K562 (cell line): ENCODE measurements around the gene HJV. TPM values are rescaled to one million over a fixed set of nuclear protein-coding genes. Genes with fewer than 3 reads are reported as not detected.

Experiments used
- BACH1 ChIP-seq: fragments of 200-800 bp; sonication (Bioruptor generic); IDR thresholded peaks from 2 replicates; pipeline ENCODE4 v1.6.1; 2016; ENCODE audit warnings: missing genetic modification characterization, missing compliant biosample characterization
- BMI1 ChIP-seq: fragments of 150-350 bp; IDR thresholded peaks from 2 replicates; pipeline ENCODE4 v1.6.1; 2014; ENCODE audit warnings: low read length
- CBX5 ChIP-seq: IDR thresholded peaks from 2 replicates; pipeline ENCODE4 v1.6.1; 2014; ENCODE audit warnings: low read depth, borderline replicate concordance
- CREM ChIP-seq: IDR thresholded peaks from 2 replicates; pipeline ENCODE4 v1.6.1; 2014; ENCODE audit warnings: antibody characterized with exemption, low read depth
- MAFK ChIP-seq: IDR thresholded peaks from 2 replicates; pipeline ENCODE4 v1.6.1; 2011; ENCODE audit warnings: low read length, improper control_type of control experiment
- MAZ ChIP-seq, 2 experiments: fragments of 450-650 bp in 1 of 2; sonication (generic) in 1 of 2; formaldehyde crosslinking; IDR thresholded peaks in 1 of 2; conservative IDR thresholded peaks in 1 of 2; 2 replicates each; pipeline versions ENCODE4 v1.4.0 to v1.5.0; 2020; ENCODE audit warnings: mild to moderate bottlenecking in 1 of 2, missing genetic modification reagents in 1 of 2
- NFE2 ChIP-seq: IDR thresholded peaks from 2 replicates; pipeline ENCODE4 v1.6.1; 2014; ENCODE audit warnings: antibody characterized with exemption, low read depth
- ZNF584 ChIP-seq: fragments of 200-800 bp; sonication (Bioruptor generic); IDR thresholded peaks from 2 replicates; pipeline ENCODE4 v1.6.1; 2016; ENCODE audit warnings: low read depth, mild to moderate bottlenecking, missing genetic modification characterization, missing compliant biosample characterization
- polyA plus RNA-seq, 8 experiments: library from polyadenylated mRNA; depleted of rRNA in 4 of 8; stranded (reverse) in 5 of 8; unstranded in 3 of 8; fragments of >200 nt; fragmentation: Nextera tagmentation in 2 of 8; fragmentation: Illumina TruSeq in 1 of 8; extraction: Ambion mirVana in 2 of 8; extraction: Trizol in 1 of 8; gene quantifications; 2 replicates each; pipeline versions ENCODE4 v1.2.1 to v1.2.3, GENCODE V29; 2011 to 2014; ENCODE audit warnings: inconsistent platforms in 1 of 8, missing spikeins in 1 of 8
- total RNA-seq, 7 experiments: library from RNA; depleted of rRNA in 6 of 7; stranded (reverse); fragments of >200 nt in 6 of 7; fragmentation: Illumina TruSeq in 2 of 7; extraction: Trizol in 2 of 7; gene quantifications; 2 replicates each; pipeline versions ENCODE4 v1.2.1 to v1.2.3, GENCODE V29; 2011 to 2021; ENCODE audit warnings: low replicate concordance in 1 of 7
- TF ChIP-seq, protein P1 (sequence below): sonication (generic); IDR thresholded peaks from 2 replicates; pipeline ENCODE4 v1.6.1; 2016
- TF ChIP-seq, protein P2 (sequence below): fragments of 200-800 bp; sonication (Bioruptor generic); IDR thresholded peaks from 2 replicates; pipeline ENCODE4 v1.6.1; 2017; ENCODE audit warnings: missing genetic modification characterization, missing compliant biosample characterization
- TF ChIP-seq, protein P3 (sequence below), 2 experiments: fragments of 450-650 bp; conservative IDR thresholded peaks; 2 replicates each; pipeline ENCODE4 v1.6.1; 2017; ENCODE audit warnings: mild to moderate bottlenecking in 2 of 2, moderate library complexity in 2 of 2
- TF ChIP-seq, protein P4 (sequence below), 3 experiments: IDR thresholded peaks in 2 of 3; conservative IDR thresholded peaks in 1 of 3; 2 replicates each; pipeline ENCODE4 v1.5.1; 2011 to 2012; ENCODE audit warnings: low read length in 3 of 3, mild to moderate bottlenecking in 3 of 3, control low read depth in 2 of 3, improper control_type of control experiment in 1 of 3, inconsistent platforms in 1 of 3, low read depth in 1 of 3, mixed read lengths in 1 of 3, moderate library complexity in 1 of 3; ENCODE audit not compliant: insufficient read depth in 2 of 3

The HJV gene
- total and polyA plus RNA-seq, 9 of the 15 experiments (the other 6 are each of a cell fraction or from before 2014, with no cell fraction given), result 1.0 to 6.6 (median 2.4) TPM

DNA sequence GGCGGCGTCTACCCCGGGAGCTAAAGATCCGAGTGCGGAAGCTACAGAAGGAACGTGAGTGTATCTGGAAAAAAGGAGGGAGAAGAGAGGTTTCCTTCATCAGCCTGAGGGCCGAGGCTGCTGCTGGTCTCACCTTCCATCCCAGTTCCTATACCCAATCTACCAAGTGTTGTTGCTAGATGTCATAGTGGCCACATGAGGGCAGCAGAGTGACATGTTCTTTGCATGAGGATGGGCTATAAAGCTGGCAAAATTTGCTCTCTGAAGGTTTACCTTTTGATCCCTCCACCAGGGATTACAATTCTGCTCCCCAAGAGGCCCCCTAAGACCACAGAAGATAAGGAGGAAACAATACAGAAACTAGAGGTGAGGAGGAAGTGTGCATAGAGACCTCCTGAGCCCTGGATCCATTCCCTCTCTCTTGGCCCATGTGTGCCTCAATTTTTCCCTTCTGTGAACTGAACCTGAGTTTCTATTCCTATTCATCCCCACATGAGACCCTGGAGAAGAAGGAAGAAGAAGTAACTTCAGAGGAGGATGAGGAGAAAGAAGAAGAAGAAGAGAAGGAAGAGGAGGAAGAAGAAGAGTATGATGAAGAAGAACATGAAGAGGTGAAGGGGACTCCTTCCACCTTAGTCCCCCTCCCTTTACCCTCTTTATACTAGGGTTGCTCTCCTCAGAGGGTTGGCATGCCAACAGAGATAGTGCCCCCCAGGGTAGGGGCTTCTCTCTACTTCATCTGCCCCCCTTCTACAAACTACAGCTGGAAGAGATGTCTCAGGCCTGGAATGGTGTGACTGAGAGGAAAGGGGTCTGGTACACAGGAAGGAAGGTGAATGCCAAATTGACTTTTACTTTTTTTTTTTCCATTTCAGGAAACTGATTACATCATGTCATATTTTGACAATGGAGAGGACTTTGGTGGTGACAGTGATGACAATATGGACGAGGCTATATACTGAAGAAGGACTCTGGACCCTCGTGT, 43.8 kb downstream of the HJV start (continued):
- TF ChIP-seq BACH1 (tag) (no peak; the same call in 1 of the 2 replicates), ZNF584 (CRISPR knock-in tag) (0 out of 2 replicates have a peak, but pooled peaks have one; percentile 66), BMI1 (no peak), CBX5 (0 out of 2 replicates have a peak, but pooled peaks have one; percentile 49), NFE2 (0 out of 2 replicates have a peak, but pooled peaks have one; percentile 2), CREM (peak; percentile 51; the same call in 1 of the 2 replicates), MAFK (0 out of 2 replicates have a peak, but pooled peaks have one; percentile 6), MAZ (CRISPR knock-in tag; conservative IDR thresholded peaks at IDR 0.05 in 1 of 2, IDR thresholded peaks at IDR 0.05 in 1 of 2) (0 out of 4 replicates have a peak, but pooled peaks of 1 of the 2 experiments have one; percentile 25)
- TF ChIP-seq, protein P1, sequence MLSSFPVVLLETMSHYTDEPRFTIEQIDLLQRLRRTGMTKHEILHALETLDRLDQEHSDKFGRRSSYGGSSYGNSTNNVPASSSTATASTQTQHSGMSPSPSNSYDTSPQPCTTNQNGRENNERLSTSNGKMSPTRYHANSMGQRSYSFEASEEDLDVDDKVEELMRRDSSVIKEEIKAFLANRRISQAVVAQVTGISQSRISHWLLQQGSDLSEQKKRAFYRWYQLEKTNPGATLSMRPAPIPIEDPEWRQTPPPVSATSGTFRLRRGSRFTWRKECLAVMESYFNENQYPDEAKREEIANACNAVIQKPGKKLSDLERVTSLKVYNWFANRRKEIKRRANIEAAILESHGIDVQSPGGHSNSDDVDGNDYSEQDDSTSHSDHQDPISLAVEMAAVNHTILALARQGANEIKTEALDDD, result 0 out of 2 replicates have a peak, but pooled peaks have one; percentile 22
- TF ChIP-seq, protein P2, sequence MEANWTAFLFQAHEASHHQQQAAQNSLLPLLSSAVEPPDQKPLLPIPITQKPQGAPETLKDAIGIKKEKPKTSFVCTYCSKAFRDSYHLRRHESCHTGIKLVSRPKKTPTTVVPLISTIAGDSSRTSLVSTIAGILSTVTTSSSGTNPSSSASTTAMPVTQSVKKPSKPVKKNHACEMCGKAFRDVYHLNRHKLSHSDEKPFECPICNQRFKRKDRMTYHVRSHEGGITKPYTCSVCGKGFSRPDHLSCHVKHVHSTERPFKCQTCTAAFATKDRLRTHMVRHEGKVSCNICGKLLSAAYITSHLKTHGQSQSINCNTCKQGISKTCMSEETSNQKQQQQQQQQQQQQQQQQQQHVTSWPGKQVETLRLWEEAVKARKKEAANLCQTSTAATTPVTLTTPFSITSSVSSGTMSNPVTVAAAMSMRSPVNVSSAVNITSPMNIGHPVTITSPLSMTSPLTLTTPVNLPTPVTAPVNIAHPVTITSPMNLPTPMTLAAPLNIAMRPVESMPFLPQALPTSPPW (CRISPR knock-in tag), result peak; percentile 52; the same call in 1 of the 2 replicates
- TF ChIP-seq, protein P3, sequence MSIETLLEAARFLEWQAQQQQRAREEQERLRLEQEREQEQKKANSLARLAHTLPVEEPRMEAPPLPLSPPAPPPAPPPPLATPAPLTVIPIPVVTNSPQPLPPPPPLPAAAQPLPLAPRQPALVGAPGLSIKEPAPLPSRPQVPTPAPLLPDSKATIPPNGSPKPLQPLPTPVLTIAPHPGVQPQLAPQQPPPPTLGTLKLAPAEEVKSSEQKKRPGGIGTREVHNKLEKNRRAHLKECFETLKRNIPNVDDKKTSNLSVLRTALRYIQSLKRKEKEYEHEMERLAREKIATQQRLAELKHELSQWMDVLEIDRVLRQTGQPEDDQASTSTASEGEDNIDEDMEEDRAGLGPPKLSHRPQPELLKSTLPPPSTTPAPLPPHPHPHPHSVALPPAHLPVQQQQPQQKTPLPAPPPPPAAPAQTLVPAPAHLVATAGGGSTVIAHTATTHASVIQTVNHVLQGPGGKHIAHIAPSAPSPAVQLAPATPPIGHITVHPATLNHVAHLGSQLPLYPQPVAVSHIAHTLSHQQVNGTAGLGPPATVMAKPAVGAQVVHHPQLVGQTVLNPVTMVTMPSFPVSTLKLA (conservative IDR thresholded peaks at IDR 0.05), result 0 out of 4 replicates have a peak, but pooled peaks of 1 of the 2 experiments have one; percentile 12
- TF ChIP-seq, protein P4, sequence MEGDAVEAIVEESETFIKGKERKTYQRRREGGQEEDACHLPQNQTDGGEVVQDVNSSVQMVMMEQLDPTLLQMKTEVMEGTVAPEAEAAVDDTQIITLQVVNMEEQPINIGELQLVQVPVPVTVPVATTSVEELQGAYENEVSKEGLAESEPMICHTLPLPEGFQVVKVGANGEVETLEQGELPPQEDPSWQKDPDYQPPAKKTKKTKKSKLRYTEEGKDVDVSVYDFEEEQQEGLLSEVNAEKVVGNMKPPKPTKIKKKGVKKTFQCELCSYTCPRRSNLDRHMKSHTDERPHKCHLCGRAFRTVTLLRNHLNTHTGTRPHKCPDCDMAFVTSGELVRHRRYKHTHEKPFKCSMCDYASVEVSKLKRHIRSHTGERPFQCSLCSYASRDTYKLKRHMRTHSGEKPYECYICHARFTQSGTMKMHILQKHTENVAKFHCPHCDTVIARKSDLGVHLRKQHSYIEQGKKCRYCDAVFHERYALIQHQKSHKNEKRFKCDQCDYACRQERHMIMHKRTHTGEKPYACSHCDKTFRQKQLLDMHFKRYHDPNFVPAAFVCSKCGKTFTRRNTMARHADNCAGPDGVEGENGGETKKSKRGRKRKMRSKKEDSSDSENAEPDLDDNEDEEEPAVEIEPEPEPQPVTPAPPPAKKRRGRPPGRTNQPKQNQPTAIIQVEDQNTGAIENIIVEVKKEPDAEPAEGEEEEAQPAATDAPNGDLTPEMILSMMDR (IDR thresholded peaks at IDR 0.05 in 2 of 3, conservative IDR thresholded peaks at IDR 0.05 in 1 of 3; ENCODE audit: insufficient read depth in 2 of 3, low read depth in 1 of 3, low read length in 3 of 3), result peak; percentile 90 to 93 (median 91)
